H1 (cell line): Measurements from ENCODE around the gene DYDC2. TPM values are rescaled to one million over a fixed set of nuclear protein-coding genes. Genes with fewer than 3 reads are reported as not detected.

ENCODE experiments used
- CEBPB ChIP-seq: IDR thresholded peaks from 2 replicates; pipeline ENCODE4 v1.6.1; 2012; ENCODE audit warnings: low read depth, low read length
- MAFK ChIP-seq: IDR thresholded peaks from 2 replicates; pipeline ENCODE4 v1.6.1; 2012; ENCODE audit warnings: low read depth, mild to moderate bottlenecking, improper control_type of control experiment, low read length
- RFX5 ChIP-seq: IDR thresholded peaks from 2 replicates; pipeline ENCODE4 v1.6.1; 2011; ENCODE audit warnings: low read depth, low read length, improper control_type of control experiment, borderline replicate concordance
- SAP30 ChIP-seq: fragments of 300-600 bp; sonication (generic); IDR thresholded peaks from 2 replicates; pipeline ENCODE4 v1.7.1; 2012; ENCODE audit warnings: low read length, moderate library complexity, mild to moderate bottlenecking, inconsistent platforms; ENCODE audit not compliant: insufficient read depth, insufficient replicate concordance
- SIX5 ChIP-seq: IDR thresholded peaks from 2 replicates; pipeline ENCODE4 v1.6.1; 2011; ENCODE audit warnings: mild to moderate bottlenecking, low read depth, low read length
- SUZ12 ChIP-seq: fragments of 200-600 bp; sonication (generic); IDR thresholded peaks from 2 replicates; pipeline ENCODE4 v1.6.1; 2012; ENCODE audit warnings: mild to moderate bottlenecking, inconsistent platforms, low read length, moderate library complexity, mixed read lengths
- polyA plus RNA-seq, 7 experiments: library from polyadenylated mRNA; depleted of rRNA in 3 of 7; stranded (reverse) in 5 of 7; unstranded in 2 of 7; fragments of >200 nt in 5 of 7; fragments of 200-250 nt in 2 of 7; gene quantifications; 1 replicate in 5 of 7; 2 replicates in 1 of 7; 4 replicates in 1 of 7; pipeline versions ENCODE4 v1.2.1 to v1.2.3, GENCODE V29; 2011 to 2013; ENCODE audit warnings: missing spikeins in 2 of 7, mixed read lengths in 2 of 7
- total RNA-seq: library from RNA; stranded (reverse); fragmentation: NEBNext Ultra II Directional; extraction: Animal tissue kit (Norgen Biotek cat#: 25700); gene quantifications from 2 replicates; pipeline ENCODE4 v1.2.1, GENCODE V29; 2021

Gene DYDC2
- total and polyA plus RNA-seq, 2 of the 8 experiments (the other 6 are each of a cell fraction or from before 2014, with no cell fraction given), result 1.5 to 5.2 TPM

DNA sequence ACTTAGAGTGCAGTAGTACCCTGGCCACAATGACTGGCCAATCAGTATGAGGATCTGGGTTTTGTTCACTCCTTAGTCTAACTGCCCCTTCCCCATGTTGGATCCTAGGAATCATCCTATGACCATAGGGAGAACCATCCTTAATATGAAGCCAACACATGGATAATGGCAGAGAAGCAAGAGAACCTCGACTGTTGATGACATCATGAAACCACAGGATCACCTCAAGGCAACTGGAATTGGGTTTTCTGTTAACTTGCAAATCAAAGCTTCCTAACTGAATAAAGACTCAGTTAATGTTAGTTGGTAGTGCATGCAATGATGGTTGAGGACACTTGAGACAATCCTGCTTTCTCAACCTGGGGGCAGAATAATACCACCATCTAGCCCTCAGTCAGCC lies 48.5 kb downstream of the DYDC2 start (continued):
- TF ChIP-seq MAFK (no peak), SAP30 (no peak), SIX5 (no peak), CEBPB (no peak), RFX5 (no peak), SUZ12 (no peak)
